Neuronal stem cell (in vitro differentiated cells): Measurements from ENCODE around the gene NRCAM.

Experiments
- DNase-seq: peaks from one replicate; pipeline ENCODE4 v3.0.0-alpha.2; 2013; ENCODE audit warnings: low spot score
- H2AFZ ChIP-seq: one replicate; pipeline ENCODE4 v1.6.1; 2013; ENCODE audit warnings: mild to moderate bottlenecking, low read length, inconsistent platforms
- H2AK5ac ChIP-seq: 2 replicates; pipeline ENCODE4 v1.6.1; 2013; ENCODE audit warnings: low read depth, mild to moderate bottlenecking, inconsistent platforms, low read length, moderate library complexity, mixed read lengths
- H2BK120ac ChIP-seq: 2 replicates; pipeline ENCODE4 v1.6.1; 2013; ENCODE audit warnings: low read depth, mild to moderate bottlenecking, inconsistent platforms, low read length, moderate library complexity, mixed read lengths
- H2BK12ac ChIP-seq: one replicate; pipeline ENCODE4 v1.6.1; 2013; ENCODE audit warnings: low read length, inconsistent platforms
- H2BK15ac ChIP-seq: 2 replicates; pipeline ENCODE4 v1.6.1; 2013; ENCODE audit warnings: mild to moderate bottlenecking, low read length, inconsistent platforms, mixed read lengths
- H2BK5ac ChIP-seq: one replicate; pipeline ENCODE4 v1.6.1; 2013; ENCODE audit warnings: inconsistent platforms, mild to moderate bottlenecking, low read length, moderate library complexity
- H3K14ac ChIP-seq: one replicate; pipeline ENCODE4 v1.6.1; 2013; ENCODE audit warnings: low read length, inconsistent platforms
- H3K18ac ChIP-seq: 2 replicates; pipeline ENCODE4 v1.6.1; 2013; ENCODE audit warnings: low read length, inconsistent platforms
- H3K23ac ChIP-seq: 2 replicates; pipeline ENCODE4 v1.6.1; 2013; ENCODE audit warnings: low read depth, mild to moderate bottlenecking, mixed read lengths, low read length, inconsistent platforms; ENCODE audit not compliant: poor library complexity
- H3K27ac ChIP-seq: replicated peaks from 3 replicates; pipeline ENCODE4 v1.5.1; 2013; ENCODE audit warnings: low read length, inconsistent platforms
- H3K27me3 ChIP-seq, 3 experiments: 2 replicates each; pipeline ENCODE4 v1.6.1; 2013; ENCODE audit warnings: low read length in 3 of 3, mild to moderate bottlenecking in 2 of 3, inconsistent platforms in 1 of 3, low read depth in 1 of 3, mixed read lengths in 1 of 3, moderate library complexity in 1 of 3; ENCODE audit not compliant: control insufficient read depth in 3 of 3, insufficient read depth in 3 of 3
- H3K36me3 ChIP-seq, 2 donors: replicated peaks in 1 of 2; 2 replicates each; pipeline ENCODE4 v1.6.1; 2013; ENCODE audit warnings: low read length in 2 of 2; ENCODE audit not compliant: control insufficient read depth in 2 of 2, insufficient read depth in 2 of 2
- H3K4ac ChIP-seq: 2 replicates; pipeline ENCODE4 v1.6.1; 2013; ENCODE audit warnings: inconsistent platforms, mild to moderate bottlenecking, low read length, moderate library complexity
- H3K4me1 ChIP-seq, 2 donors: 1 replicate in 1 of 2; 2 replicates in 1 of 2; pipeline ENCODE4 v1.6.1; 2013; ENCODE audit warnings: low read length in 2 of 2, low read depth in 1 of 2; ENCODE audit not compliant: control insufficient read depth in 2 of 2, insufficient read depth in 1 of 2
- H3K4me2 ChIP-seq: one replicate; pipeline ENCODE4 v1.6.1; 2013; ENCODE audit warnings: mild to moderate bottlenecking, low read length, inconsistent platforms; ENCODE audit not compliant: insufficient read depth, poor library complexity, severe bottlenecking
- H3K4me3 ChIP-seq, 2 donors: 2 replicates each; pipeline ENCODE4 v1.5.1; 2013; ENCODE audit warnings: low read length in 2 of 2, mild to moderate bottlenecking in 2 of 2, inconsistent platforms in 1 of 2, moderate library complexity in 1 of 2
- H3K79me1 ChIP-seq: one replicate; pipeline ENCODE4 v1.6.1; 2013; ENCODE audit warnings: low read depth, mild to moderate bottlenecking, inconsistent platforms, low read length, moderate library complexity
- H3K9ac ChIP-seq: one replicate; pipeline ENCODE4 v1.6.1; 2013; ENCODE audit warnings: mild to moderate bottlenecking, low read depth, low read length, inconsistent platforms; ENCODE audit not compliant: poor library complexity
- H3K9me3 ChIP-seq, 2 donors: replicated peaks in 1 of 2; 2 replicates each; pipeline versions ENCODE3 to v1.6.1; 2013; ENCODE audit warnings: low read length in 2 of 2, mild to moderate bottlenecking in 2 of 2, inconsistent platforms in 1 of 2, low read depth in 1 of 2, mixed read lengths in 1 of 2, moderate library complexity in 1 of 2; ENCODE audit not compliant: control insufficient read depth in 2 of 2, insufficient read depth in 1 of 2
- H4K8ac ChIP-seq: one replicate; pipeline ENCODE4 v1.6.1; 2013; ENCODE audit warnings: low read depth, mild to moderate bottlenecking, inconsistent platforms, low read length, moderate library complexity
- H4K91ac ChIP-seq: one replicate; pipeline ENCODE4 v1.6.1; 2013; ENCODE audit warnings: low read length, low read depth, mild to moderate bottlenecking, inconsistent platforms; ENCODE audit not compliant: poor library complexity
- WGBS, 2 donors: extraction: QIAGEN DNeasy Blood & Tissue Kit; methylation state at CpG; one replicate each; pipeline ENCODE4 v1.1.7; 2013; ENCODE audit warnings: missing lambda C conversion rate in 2 of 2, mixed read lengths in 1 of 2; ENCODE audit not compliant: insufficient read length in 2 of 2, insufficient replicate concordance in 1 of 2; ENCODE audit errors: extremely low coverage in 2 of 2; 5-methylcytosine and 5-hydroxymethylcytosine counted together

NRCAM gene

DNA sequence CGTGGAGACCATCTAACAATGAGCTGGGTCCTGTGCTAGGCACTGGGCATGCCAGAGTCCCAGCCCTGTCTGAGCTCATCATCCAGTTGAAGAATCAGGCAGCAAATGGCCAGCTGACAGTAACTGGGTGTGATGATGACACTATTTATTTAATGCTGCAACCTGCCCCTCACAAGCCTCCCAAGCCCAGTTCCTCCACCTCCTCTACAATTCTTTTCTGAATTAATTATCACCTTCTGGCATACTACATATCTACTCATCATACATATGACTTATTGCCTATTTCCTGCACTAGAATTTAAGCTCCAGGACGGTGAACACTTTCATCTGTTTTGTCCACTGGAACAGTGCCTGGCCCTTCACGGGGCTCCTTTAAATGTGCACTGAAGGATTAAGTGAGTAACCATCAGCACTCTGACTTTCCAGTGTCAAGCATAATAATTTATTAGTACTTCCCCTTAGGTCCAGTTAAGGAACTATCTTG is 229.4 kb downstream of the NRCAM start:
- H2AFZ ChIP-seq: no peak overlapping the region
- no peaks in the 10 kb centered on the region for H3K79me1 ChIP-seq
- H3K9ac ChIP-seq: no peak overlapping the region
- no peak overlapping the region for H3K4ac ChIP-seq
- no peak overlapping the region for H3K27ac ChIP-seq
- no peak for DNase-seq
- no peak overlapping the region for H2AK5ac ChIP-seq
- no peak overlapping the region for H3K4me2 ChIP-seq
- no peak overlapping the region for H2BK12ac ChIP-seq
- no peak overlapping the region for H3K18ac ChIP-seq
- H3K14ac ChIP-seq: no peak overlapping the region
- no CpG with 5 or more reads among the region's 3 CpGs for WGBS, 2 donors
- no peak overlapping the region for H2BK5ac ChIP-seq
- no peak overlapping the region for H2BK120ac ChIP-seq
- no peak overlapping the region for H3K23ac ChIP-seq
- H3K36me3 ChIP-seq: peaks cover 0 to 2% of the 10 kb centered on the region in 2 donors
- no peak overlapping the region for H3K4me3 ChIP-seq
- H4K8ac ChIP-seq: no peak overlapping the region
- no peaks in the 10 kb centered on the region for H3K9me3 ChIP-seq
- no peaks in the 10 kb centered on the region for H3K27me3 ChIP-seq
- peaks cover 0 to 4% of the 10 kb centered on the region in 2 donors for H3K4me1 ChIP-seq
- no peak overlapping the region for H2BK15ac ChIP-seq
- no peak overlapping the region for H4K91ac ChIP-seq

DNA sequence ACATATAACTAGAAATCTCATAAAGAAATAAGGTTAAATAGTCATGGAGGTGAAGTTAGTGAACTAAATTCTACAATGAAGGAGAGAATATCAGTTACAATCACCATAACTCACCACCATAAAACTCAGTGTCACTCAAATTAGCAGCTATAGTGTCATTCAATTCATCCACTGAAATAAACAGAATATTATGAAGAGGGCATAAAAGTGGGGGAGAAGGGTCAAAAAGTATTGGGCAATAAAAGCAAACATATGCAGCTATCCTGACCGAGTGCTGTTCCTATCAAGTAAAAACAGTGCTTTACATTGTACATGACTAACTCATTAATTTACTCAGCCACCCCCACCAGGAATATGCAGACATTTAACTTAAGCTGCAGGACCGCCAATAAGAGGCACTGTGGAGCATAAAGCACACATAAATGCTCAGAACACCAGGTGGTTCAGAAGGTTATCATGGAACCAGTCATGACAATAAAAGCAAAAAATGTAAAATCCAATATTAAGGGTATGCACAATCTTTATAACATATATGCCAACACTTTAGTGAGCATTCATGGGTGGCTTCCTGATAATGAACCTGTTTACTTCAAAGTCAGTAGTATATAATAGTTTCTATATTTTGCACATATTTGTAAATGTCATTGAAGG is 230.6 kb downstream of the NRCAM start:
- Histone ChIP-seq H3K4ac (no peak overlapping the region), H3K36me3 (peaks cover 0 to 2% of the 10 kb centered on the region in 2 donors), H4K91ac (no peak overlapping the region), H2BK5ac (no peak overlapping the region), H3K4me2 (no peak overlapping the region), H2AFZ (no peak overlapping the region), H3K9me3 (no peaks in the 10 kb centered on the region), H3K27me3 (no peaks in the 10 kb centered on the region), H3K23ac (no peak overlapping the region), H4K8ac (no peak overlapping the region), H3K18ac (no peak overlapping the region), H3K4me3 (no peak overlapping the region), H3K27ac (no peak overlapping the region), H3K14ac (no peak overlapping the region), H3K4me1 (peaks cover 0 to 4% of the 10 kb centered on the region in 2 donors), H2BK12ac (no peak overlapping the region), H2BK15ac (no peak overlapping the region), H2AK5ac (no peak overlapping the region), H3K79me1 (no peaks in the 10 kb centered on the region), H2BK120ac (no peak overlapping the region), H3K9ac (no peak overlapping the region)
- no CpG with 5 or more reads among the region's 2 CpGs for WGBS, 2 donors
- DNase-seq: no peak

DNA sequence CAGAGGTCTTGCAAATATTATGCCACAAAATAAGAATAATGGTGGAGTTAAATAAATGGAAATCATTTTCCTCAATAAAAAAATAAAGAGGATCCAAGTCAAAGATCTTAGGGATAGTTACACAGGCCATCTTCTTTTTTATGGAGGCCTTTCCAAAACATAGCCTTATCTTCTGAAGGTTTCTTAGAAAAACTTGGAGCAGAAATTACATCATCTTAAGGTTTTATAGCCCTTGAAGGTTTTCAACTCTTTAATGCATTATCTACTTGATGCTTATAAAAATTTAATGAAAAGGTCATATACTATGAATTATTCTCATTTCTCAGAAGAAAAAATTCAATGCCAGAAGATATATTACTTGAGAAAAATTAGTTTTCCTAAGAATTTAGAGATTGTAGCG is 231.8 kb downstream of the NRCAM start:
- Histone ChIP-seq H3K4me1 (peaks cover 0 to 4% of the 10 kb centered on the region in 2 donors), H2BK15ac (no peak overlapping the region), H2AFZ (no peak overlapping the region), H3K4me3 (no peak overlapping the region), H3K9ac (no peak overlapping the region), H3K14ac (no peak overlapping the region), H2BK120ac (no peak overlapping the region), H3K4ac (no peak overlapping the region), H3K27ac (no peak overlapping the region), H2BK5ac (no peak overlapping the region), H3K27me3 (no peaks in the 10 kb centered on the region), H2BK12ac (no peak overlapping the region), H4K8ac (no peak overlapping the region), H3K18ac (no peak overlapping the region), H3K9me3 (no peaks in the 10 kb centered on the region), H3K79me1 (no peaks in the 10 kb centered on the region), H4K91ac (no peak overlapping the region), H3K36me3 (peaks cover 0 to 2% of the 10 kb centered on the region in 2 donors), H3K4me2 (no peak overlapping the region), H3K23ac (no peak overlapping the region), H2AK5ac (no peak overlapping the region)
- no peak for DNase-seq
- no CpG with 5 or more reads among the region's 1 CpG for WGBS, 2 donors

GRCh38 chr7:108222236-108222892 is 233.9 kb downstream of the NRCAM start:
- H3K79me1 ChIP-seq: no peaks in the 10 kb centered on the region
- no peak overlapping the region for H2BK120ac ChIP-seq
- no peaks in the 10 kb centered on the region for H3K36me3 ChIP-seq
- no peak overlapping the region for H3K9ac ChIP-seq
- H2AK5ac ChIP-seq: no peak overlapping the region
- no peak overlapping the region for H2AFZ ChIP-seq
- H3K23ac ChIP-seq: no peak overlapping the region
- no peak overlapping the region for H2BK5ac ChIP-seq
- no peak overlapping the region for H3K4me3 ChIP-seq
- WGBS, 2 donors: no CpG with 5 or more reads among the region's 7 CpGs
- H3K4me1 ChIP-seq: peaks cover 0 to 4% of the 10 kb centered on the region in 2 donors
- H4K91ac ChIP-seq: no peak overlapping the region
- H2BK15ac ChIP-seq: no peak overlapping the region
- H3K27ac ChIP-seq: no peak overlapping the region
- H3K18ac ChIP-seq: no peak overlapping the region
- no peaks in the 10 kb centered on the region for H3K9me3 ChIP-seq
- H3K4ac ChIP-seq: no peak overlapping the region
- H3K4me2 ChIP-seq: no peak overlapping the region
- H4K8ac ChIP-seq: no peak overlapping the region
- no peak overlapping the region for H2BK12ac ChIP-seq
- H3K27me3 ChIP-seq: no peaks in the 10 kb centered on the region
- no peak for DNase-seq
- H3K14ac ChIP-seq: no peak overlapping the region
